Astrocyte (in vitro differentiated cells and primary cell): ENCODE results near the gene FXYD5.

Experiments used
- CTCF ChIP-seq: IDR thresholded peaks from 2 replicates; pipeline ENCODE4 v1.5.1; 2011; ENCODE audit warnings: low read depth, mild to moderate bottlenecking, inconsistent platforms, low read length, moderate library complexity; ENCODE audit not compliant: insufficient read depth
- EZH2 ChIP-seq: IDR thresholded peaks from 2 replicates; pipeline ENCODE4 v1.6.1; 2012; ENCODE audit warnings: mild to moderate bottlenecking, low read length, inconsistent platforms; ENCODE audit not compliant: insufficient read depth

- TF ChIP-seq CTCF (no peak), EZH2 (no peak)
Observed at GRCh38 chr19:35124098-35125060, 30.2 kb upstream of the FXYD5 start.
